ENCODE measurements around the gene LHPP. TPM values are rescaled to one million over a fixed set of nuclear protein-coding genes. Genes with fewer than 3 reads are reported as not detected.

LHPP gene
- total RNA-seq, result 10 to 100 TPM; 26.9 to 27.6 TPM

GRCh38 chr10:124461642-124462347 lies at the start of gene LHPP:
Gene LHPP (plus strand): TSS chr10:124461823. CDS start chr10:124461863, 40 bp downstream.

GRCh38 chr10:124418726-124419501 lies 42.7 kb upstream of the LHPP start, which contains the start of gene OAT:
Gene OAT (minus strand): TSS chr10:124418923. CDS start chr10:124412171, 6,752 bp downstream.

GRCh38 chr10:124450012-124450782 lies 11.4 kb upstream of the LHPP start, which contains the start of gene NKX1-2:
Gene NKX1-2 (minus strand): TSS chr10:124450035. CDS start chr10:124449943, 92 bp downstream.

Other genes with a start within 250 kb of the LHPP start
- gene OAT, start 42.9 kb upstream of the LHPP start, total RNA-seq, result 10 to 100 TPM; 29.2 to 33.6 TPM
- gene NKX1-2, start 11.8 kb upstream of the LHPP start, total RNA-seq, result not detected

Measured in activated naive CD4-positive, alpha-beta T cell treated with anti-CD3 and anti-CD28 coated beads, Interleukin-2, amount 10 ng/mL, durations not matched to agents 5 hours and 36 hours (primary cell).